ENCODE results near the gene HSPA4. TPM values are rescaled to one million over a fixed set of nuclear protein-coding genes. Genes with fewer than 3 reads are reported as not detected.
"Not testable (repeated sequence)": the region's sequence is repeated elsewhere in the genome, so short reads cannot be mapped to it uniquely, and the experiment has no call there.

Gene HSPA4
- total RNA-seq, 2 donors from 2014 or later = 21.8 to 26.2 TPM

- ATAC-seq = no peak
- TF ChIP-seq POLR2A (IDR thresholded peaks at IDR 0.05) (no peak), CTCF (IDR thresholded peaks at IDR 0.05) (no peak)
- intact Hi-C loops (cut with DNase I) = no loop called here
- no peak overlapping the region for H3K4me3 ChIP-seq
- whole genome bisulfite sequencing, 2 donors = 90 to 93% methylated on average over 4 of the region's 4 CpGs
- no peaks in the 10 kb centered on the region for H3K9me3 ChIP-seq
- no peaks in the 10 kb centered on the region for H3K27me3 ChIP-seq
- H3K36me3 ChIP-seq (replicated peaks in 1 of 2; ENCODE audit: insufficient read depth in 1 of 2, low read depth in 2 of 2) = no peaks in the 10 kb centered on the region
- no peak overlapping the region for H3K27ac ChIP-seq
- no peak for DNase-seq
- no peaks in the 10 kb centered on the region for H3K4me1 ChIP-seq
Observed at GRCh38 chr5:133082128-133082527, 30.3 kb downstream of the HSPA4 start.

- intact Hi-C loops (cut with DNase I) = no loop called here
- TF ChIP-seq POLR2A (IDR thresholded peaks at IDR 0.05) (no peak), CTCF (IDR thresholded peaks at IDR 0.05) (no peak)
- peaks cover 0 to 6% of the 10 kb centered on the region in 2 donors for H3K36me3 ChIP-seq (replicated peaks in 1 of 2; ENCODE audit: insufficient read depth in 1 of 2, low read depth in 2 of 2)
Observed at GRCh38 chr5:133083901-133084300, 32.1 kb downstream of the HSPA4 start.

GRCh38 chr5:133085171-133085570 lies 33.4 kb downstream of the HSPA4 start:
- H3K36me3 ChIP-seq (replicated peaks in 1 of 2; ENCODE audit: insufficient read depth in 1 of 2, low read depth in 2 of 2) = peaks cover 0 to 13% of the 10 kb centered on the region in 2 donors
- H3K4me3 ChIP-seq = not testable (repeated sequence)

More at GRCh38 chr5:133083901-133084300, 32.1 kb downstream of the HSPA4 start:
- DNase-seq (no peak), ATAC-seq (no peak)
- 96 to 100% methylated on average over 1 of the region's 1 CpG for WGBS, 2 donors
- Histone ChIP-seq H3K9me3 (no peaks in the 10 kb centered on the region), H3K27me3 (no peaks in the 10 kb centered on the region), H3K27ac (no peak overlapping the region), H3K4me1 (no peaks in the 10 kb centered on the region), H3K4me3 (no peak overlapping the region)

GRCh38 chr5:133086366-133086875 lies 34.6 kb downstream of the HSPA4 start:
- no peaks in the 10 kb centered on the region for H3K9me3 ChIP-seq
- no peaks in the 10 kb centered on the region for H3K4me1 ChIP-seq
- intact Hi-C loops (cut with DNase I) = no loop called here
- DNase-seq (no peak), ATAC-seq (no peak)
- H3K27ac ChIP-seq = no peak overlapping the region
- H3K4me3 ChIP-seq = no peak overlapping the region
- TF ChIP-seq POLR2A (IDR thresholded peaks at IDR 0.05) = no peak
- no peak for TF ChIP-seq CTCF (IDR thresholded peaks at IDR 0.05)
- peaks cover 0 to 21% of the 10 kb centered on the region in 2 donors for H3K36me3 ChIP-seq (replicated peaks in 1 of 2; ENCODE audit: insufficient read depth in 1 of 2, low read depth in 2 of 2)
- no peaks in the 10 kb centered on the region for H3K27me3 ChIP-seq
- WGBS, 2 donors = 82 to 91% methylated on average over 4 of the region's 4 CpGs

More at GRCh38 chr5:133085171-133085570, 33.4 kb downstream of the HSPA4 start:
- H3K27ac ChIP-seq; intact Hi-C loops (cut with DNase I); H3K9me3 ChIP-seq; DNase-seq; H3K4me1 ChIP-seq; ATAC-seq; H3K27me3 ChIP-seq: not testable (repeated sequence)
- WGBS, 2 donors = 95 to 96% methylated on average over 6 of the region's 6 CpGs

GRCh38 chr5:133088064-133088463 lies 36.3 kb downstream of the HSPA4 start:
- Histone ChIP-seq H3K27me3 (no peaks in the 10 kb centered on the region), H3K4me3 (no peak overlapping the region), H3K36me3 (replicated peaks in 1 of 2; ENCODE audit: insufficient read depth in 1 of 2, low read depth in 2 of 2) (peaks cover 0 to 23% of the 10 kb centered on the region in 2 donors), H3K27ac (no peak overlapping the region), H3K9me3 (no peaks in the 10 kb centered on the region), H3K4me1 (no peaks in the 10 kb centered on the region)
- intact Hi-C loops (cut with DNase I) = no loop called here
- TF ChIP-seq CTCF (IDR thresholded peaks at IDR 0.05) = no peak
- TF ChIP-seq POLR2A (IDR thresholded peaks at IDR 0.05) = no peak
- DNase-seq (no peak), ATAC-seq (no peak)
- WGBS, 2 donors = 98% methylated on average over 3 of the region's 3 CpGs
